Subcutaneous abdominal adipose tissue (tissue), 5 donors: ENCODE results near the gene UGT2B28.
"Not testable (repeated sequence)": the region's sequence is repeated elsewhere in the genome, so short reads cannot be mapped to it uniquely, and the experiment has no call there.

Experiments
- H3K27ac ChIP-seq: one replicate; pipeline ENCODE4 v1.7.0; 2013; ENCODE audit warnings: low read depth, mild to moderate bottlenecking, inconsistent platforms, low read length, moderate library complexity
- H3K27me3 ChIP-seq, 5 donors: one replicate each; pipeline ENCODE4 v1.7.0; 2013; ENCODE audit warnings: low read length in 5 of 5, inconsistent platforms in 1 of 5; ENCODE audit not compliant: control insufficient read depth in 5 of 5, insufficient read depth in 4 of 5
- H3K36me3 ChIP-seq, 5 donors: one replicate each; pipeline ENCODE4 v1.7.0; 2013; ENCODE audit warnings: low read length in 5 of 5; ENCODE audit not compliant: control insufficient read depth in 5 of 5, insufficient read depth in 5 of 5
- H3K4me1 ChIP-seq, 5 donors: one replicate each; pipeline ENCODE4 v1.7.0; 2013; ENCODE audit warnings: low read length in 5 of 5, mild to moderate bottlenecking in 3 of 5, moderate library complexity in 1 of 5; ENCODE audit not compliant: control insufficient read depth in 5 of 5, insufficient read depth in 5 of 5
- H3K4me3 ChIP-seq, 5 donors: one replicate each; pipeline ENCODE4 v1.7.0; 2013; ENCODE audit warnings: low read length in 5 of 5, low read depth in 1 of 5
- H3K9ac ChIP-seq, 5 donors: one replicate each; pipeline ENCODE4 v1.7.0; 2013; ENCODE audit warnings: low read length in 5 of 5, mild to moderate bottlenecking in 4 of 5, moderate library complexity in 3 of 5
- H3K9me3 ChIP-seq, 5 donors: one replicate each; pipeline ENCODE4 v1.7.0; 2013; ENCODE audit warnings: low read length in 5 of 5; ENCODE audit not compliant: control insufficient read depth in 5 of 5
- donor health status: healthy.
- donor health status: healthy.
- donor health status: healthy.
- donor health status: healthy.
- donor health status: healthy.

Gene UGT2B28

DNA sequence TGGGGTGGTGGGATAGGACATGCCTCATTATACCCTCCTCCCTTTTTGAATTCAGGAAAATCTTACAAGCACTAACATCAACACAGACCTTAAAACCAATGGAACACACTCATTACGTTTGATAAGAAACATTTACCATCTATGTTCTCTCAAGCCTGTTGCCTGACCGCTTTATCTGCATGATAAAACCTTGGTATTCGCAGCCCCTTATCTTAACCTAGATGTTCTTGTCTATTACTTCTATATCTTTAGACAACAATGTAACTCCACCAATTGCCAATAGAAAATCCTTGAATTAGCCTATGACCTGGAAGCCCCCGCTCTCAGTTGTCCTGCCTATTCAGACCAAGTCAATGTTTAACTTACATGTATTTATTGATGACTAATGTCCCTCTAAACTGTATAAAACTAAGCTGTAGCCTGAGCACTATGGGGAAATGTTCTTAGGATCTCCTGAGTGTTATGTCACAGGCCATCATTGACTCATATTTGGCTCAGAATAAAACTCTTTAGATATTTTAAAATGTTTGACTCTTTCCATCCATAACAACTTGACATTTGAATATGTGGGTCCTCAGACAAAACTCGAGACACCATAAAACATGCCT lies 28.3 kb downstream of the UGT2B28 start:
- H3K27me3 ChIP-seq, H3K4me3 ChIP-seq, H3K9me3 ChIP-seq, H3K9ac ChIP-seq, H3K4me1 ChIP-seq, H3K27ac ChIP-seq, H3K36me3 ChIP-seq: not testable (repeated sequence)

DNA sequence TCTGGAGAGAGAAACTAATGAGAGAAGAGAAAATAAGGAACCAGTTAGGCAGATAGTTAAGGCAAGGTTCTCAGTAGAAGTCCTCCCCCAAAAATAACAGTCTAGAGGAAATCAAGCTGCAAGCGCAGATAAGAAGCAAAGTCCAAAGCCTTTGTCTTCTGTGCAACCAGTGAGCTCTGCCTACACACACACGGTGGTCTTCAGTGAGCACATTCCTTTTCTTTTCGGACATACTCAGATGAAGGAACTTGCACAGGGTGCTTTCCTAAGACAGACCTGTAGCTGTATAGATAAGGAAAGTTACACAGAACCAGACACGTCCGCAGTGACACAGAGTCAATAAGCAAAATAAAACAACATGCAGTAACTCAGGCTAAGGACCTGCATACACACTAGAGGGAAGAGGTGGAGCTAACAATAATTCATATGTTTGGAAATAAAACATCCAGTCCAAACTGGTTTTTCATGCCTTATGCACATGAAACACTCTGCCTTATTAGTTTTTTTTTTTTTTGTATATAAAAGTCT lies 29.3 kb downstream of the UGT2B28 start:
- not testable (repeated sequence) for H3K36me3 ChIP-seq, H3K4me1 ChIP-seq, H3K9ac ChIP-seq, H3K4me3 ChIP-seq, H3K9me3 ChIP-seq, H3K27ac ChIP-seq, H3K27me3 ChIP-seq

DNA sequence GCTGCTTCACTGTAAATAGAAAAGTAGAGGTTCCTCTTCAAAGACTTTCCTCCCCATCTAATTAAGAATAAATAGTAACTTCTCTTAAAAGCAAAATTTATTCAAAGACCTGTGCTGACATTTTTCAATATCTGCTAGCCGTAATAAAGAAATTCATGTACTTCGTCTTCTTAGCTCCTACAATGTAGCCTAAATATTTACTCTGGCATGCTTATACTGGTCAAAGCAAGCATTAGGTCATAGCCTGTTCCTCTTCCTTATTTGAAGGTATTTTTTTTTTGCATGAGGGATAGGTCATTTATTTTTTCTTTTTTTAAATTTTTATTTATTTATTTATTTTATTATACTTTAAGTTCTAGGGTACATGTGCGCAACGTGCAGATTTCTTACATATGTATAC lies 30.0 kb downstream of the UGT2B28 start:
- H3K27ac ChIP-seq, H3K27me3 ChIP-seq, H3K9me3 ChIP-seq, H3K4me1 ChIP-seq, H3K4me3 ChIP-seq, H3K9ac ChIP-seq, H3K36me3 ChIP-seq: not testable (repeated sequence)

DNA sequence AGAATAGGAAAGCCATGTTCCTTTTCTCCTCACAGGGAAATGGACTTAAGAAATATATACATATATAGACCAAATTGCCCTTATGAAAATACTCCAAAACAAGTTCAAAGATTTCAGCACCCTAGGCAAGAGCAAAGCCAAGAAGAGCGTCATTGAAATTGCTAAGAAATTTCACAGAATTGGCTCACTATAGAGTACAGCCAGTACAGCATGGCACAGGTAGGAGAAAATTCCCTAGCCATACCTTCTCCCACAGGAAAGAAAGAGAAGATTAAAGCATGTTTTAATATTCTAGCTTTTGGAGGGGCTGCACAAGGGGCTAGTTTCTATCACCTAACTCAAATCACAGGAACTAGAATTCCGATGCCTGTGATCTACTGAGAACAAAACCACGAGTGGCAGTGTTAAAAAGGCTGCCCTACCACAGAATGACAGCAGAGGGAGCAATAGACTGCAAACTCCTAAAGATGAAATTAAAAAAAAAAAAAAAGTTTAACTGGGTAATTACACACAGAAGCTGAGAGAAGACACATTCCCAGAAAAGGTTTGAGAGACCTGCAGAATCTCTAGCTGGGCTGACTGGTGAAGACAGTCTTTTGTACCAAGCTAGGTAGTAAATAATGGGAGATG lies 37.5 kb downstream of the UGT2B28 start:
- not testable (repeated sequence) for H3K27me3 ChIP-seq, H3K9ac ChIP-seq, H3K4me1 ChIP-seq, H3K36me3 ChIP-seq, H3K27ac ChIP-seq, H3K9me3 ChIP-seq, H3K4me3 ChIP-seq

DNA sequence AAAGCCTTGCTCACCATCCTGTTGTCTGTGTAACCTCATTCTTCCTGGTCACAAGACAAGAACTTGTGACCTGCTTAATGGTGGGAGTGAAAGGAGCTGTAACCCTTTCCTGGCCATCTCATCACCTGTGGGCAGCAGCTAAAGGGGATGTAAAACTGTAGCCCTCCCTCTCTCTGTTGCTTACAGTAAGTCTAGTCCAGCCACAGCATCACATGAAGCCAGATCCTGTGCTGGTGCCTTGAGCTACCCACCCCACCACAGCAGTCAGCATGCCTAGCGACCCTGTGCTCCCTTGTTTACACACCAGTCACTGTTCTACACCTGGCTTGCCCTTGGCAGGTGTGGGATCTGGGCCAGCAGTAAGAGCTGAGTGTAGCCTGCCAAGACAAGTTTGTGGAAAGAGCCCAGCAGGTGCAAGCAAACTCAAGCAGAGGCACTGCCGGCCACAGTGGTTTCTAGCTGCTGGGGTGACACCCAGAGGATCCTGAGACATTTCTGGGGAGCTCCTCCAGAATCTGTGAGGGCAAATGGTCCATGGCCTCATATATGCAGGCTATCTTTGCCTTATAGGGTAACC lies 41.0 kb downstream of the UGT2B28 start:
- no peak overlapping the region for H3K27ac ChIP-seq
- H3K9ac ChIP-seq: no peak overlapping the region
- no peak overlapping the region for H3K4me3 ChIP-seq
- H3K4me1 ChIP-seq: no peaks in the 10 kb centered on the region
- no peaks in the 10 kb centered on the region for H3K36me3 ChIP-seq
- no peaks in the 10 kb centered on the region for H3K9me3 ChIP-seq
- H3K27me3 ChIP-seq: no peaks in the 10 kb centered on the region

DNA sequence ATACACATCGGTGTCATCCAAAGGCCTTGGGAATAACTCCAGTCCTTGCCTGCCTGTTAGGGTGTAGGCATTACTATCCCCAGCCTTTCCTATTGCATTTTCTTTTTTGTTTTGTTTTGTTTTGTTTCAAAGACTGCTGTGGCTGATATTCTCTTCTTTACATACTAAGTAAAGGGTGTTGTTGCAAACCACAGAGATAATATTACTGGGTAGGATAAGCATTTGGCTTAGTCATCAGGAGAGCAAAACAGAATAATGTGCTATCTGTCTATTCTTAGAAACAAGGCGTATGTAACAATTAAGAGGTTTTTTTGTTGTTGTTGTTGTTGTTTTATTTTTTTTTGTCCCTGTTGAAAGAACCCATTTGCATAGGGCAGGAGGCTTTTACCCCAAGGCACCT lies 41.8 kb downstream of the UGT2B28 start:
- H3K9me3 ChIP-seq: no peaks in the 10 kb centered on the region
- H3K4me3 ChIP-seq: no peak overlapping the region
- H3K4me1 ChIP-seq: no peaks in the 10 kb centered on the region
- no peak overlapping the region for H3K9ac ChIP-seq
- no peaks in the 10 kb centered on the region for H3K27me3 ChIP-seq
- H3K27ac ChIP-seq: no peak overlapping the region
- H3K36me3 ChIP-seq: no peaks in the 10 kb centered on the region

DNA sequence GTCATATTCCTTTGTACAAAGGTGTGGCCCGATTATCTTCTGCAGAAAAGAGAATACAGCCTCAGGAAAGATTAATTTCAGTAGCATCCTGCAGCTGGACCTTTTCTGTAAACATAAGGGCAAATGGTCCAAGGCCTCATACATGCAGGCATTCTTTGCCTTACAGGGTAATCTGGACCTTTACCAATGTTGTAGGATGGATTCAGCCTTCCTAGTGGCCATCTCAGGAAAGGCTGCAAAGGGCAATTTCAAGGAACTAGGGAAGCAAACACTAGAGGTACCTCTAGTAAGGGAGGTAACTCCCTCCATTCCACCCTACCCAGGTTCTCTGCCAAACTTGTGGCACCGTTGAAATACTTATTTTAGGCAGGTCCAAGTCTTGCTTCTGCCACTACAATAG lies 43.0 kb downstream of the UGT2B28 start:
- Histone ChIP-seq H3K4me3 (no peak overlapping the region), H3K4me1 (no peaks in the 10 kb centered on the region), H3K9me3 (no peaks in the 10 kb centered on the region), H3K27me3 (no peaks in the 10 kb centered on the region), H3K27ac (no peak overlapping the region), H3K9ac (no peak overlapping the region), H3K36me3 (no peaks in the 10 kb centered on the region)

DNA sequence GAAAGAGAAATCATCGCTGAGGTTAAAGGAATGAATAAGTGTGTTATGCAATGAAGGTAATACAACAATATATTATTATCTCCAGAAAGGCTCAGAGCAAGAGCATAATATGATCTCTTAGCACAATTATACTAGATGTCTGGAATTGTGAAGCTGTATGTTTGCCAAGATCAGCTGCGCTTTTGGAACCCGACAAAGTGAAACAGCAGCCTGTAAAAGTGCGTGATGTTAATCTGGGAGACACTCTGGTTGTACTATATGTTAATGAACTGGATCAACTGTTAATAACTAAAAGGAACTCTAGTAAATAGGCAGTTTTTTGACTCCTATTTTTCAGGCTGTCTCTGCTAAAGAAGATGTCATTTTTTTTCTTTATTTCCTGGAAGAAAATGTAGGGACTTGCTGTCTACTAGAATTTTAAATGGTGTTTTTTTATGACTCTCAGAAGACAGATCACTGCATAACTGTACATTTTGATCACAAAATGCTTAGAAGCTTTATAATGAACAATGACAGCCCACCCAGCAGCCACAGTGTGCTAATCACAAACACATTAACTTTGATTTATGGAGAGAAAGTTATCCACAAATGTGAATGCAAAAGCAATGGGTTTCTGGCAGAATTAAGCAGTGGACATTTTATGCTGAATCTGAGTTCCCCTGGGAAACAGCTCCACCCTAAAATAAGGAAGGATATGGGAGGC lies 50.2 kb downstream of the UGT2B28 start:
- H3K27me3 ChIP-seq: no peaks in the 10 kb centered on the region
- no peaks in the 10 kb centered on the region for H3K36me3 ChIP-seq
- H3K4me3 ChIP-seq: no peak overlapping the region
- no peaks in the 10 kb centered on the region for H3K4me1 ChIP-seq
- no peak overlapping the region for H3K27ac ChIP-seq
- H3K9me3 ChIP-seq: no peaks in the 10 kb centered on the region
- H3K9ac ChIP-seq: no peak overlapping the region

DNA sequence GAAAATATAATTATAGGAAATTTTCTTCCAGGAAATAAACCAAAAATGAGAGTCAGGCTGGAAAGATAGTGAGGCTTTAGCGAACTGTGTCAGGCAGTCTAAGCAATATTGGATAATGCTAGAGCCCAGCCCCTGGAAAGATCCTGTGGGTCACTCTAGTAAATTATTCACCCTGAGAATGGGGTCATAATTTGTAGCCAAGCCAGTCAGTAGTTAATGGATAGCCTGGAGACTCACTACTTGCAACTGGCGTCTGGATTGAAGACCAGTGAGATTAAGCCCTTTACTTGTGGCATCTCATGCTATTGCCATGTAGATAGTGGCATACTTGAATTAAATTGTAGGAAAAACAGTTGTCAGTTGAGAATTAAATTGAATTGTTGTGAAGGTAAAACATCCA lies 51.0 kb downstream of the UGT2B28 start:
- H3K4me3 ChIP-seq, H3K36me3 ChIP-seq, H3K9me3 ChIP-seq, H3K27ac ChIP-seq, H3K27me3 ChIP-seq, H3K9ac ChIP-seq, H3K4me1 ChIP-seq: not testable (repeated sequence)

DNA sequence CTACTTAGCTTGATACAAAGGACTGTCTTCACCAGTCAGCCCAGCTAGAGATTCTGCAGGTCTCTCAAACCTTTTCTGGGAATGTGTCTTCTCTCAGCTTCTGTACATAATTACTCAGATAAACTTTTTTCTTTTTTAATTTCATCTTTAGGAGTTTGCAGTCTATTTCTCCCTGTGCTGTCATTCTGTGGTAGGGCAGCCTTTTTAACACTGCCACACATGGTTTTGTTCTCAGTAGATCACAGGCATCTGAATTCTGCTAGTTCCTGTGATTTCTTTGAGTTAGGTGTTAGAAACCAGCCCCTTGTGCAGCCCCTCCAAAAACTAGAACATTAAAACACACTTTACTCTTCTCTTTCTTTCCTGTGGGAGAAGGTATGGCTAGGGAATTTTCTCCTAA lies 55.2 kb downstream of the UGT2B28 start:
- H3K27ac ChIP-seq, H3K9me3 ChIP-seq, H3K4me3 ChIP-seq, H3K27me3 ChIP-seq, H3K36me3 ChIP-seq, H3K9ac ChIP-seq, H3K4me1 ChIP-seq: not testable (repeated sequence)
